PC-9 (cell line): ENCODE results near the gene ADAM8. TPM values are rescaled to one million over a fixed set of nuclear protein-coding genes. Genes with fewer than 3 reads are reported as not detected.

Experiments used
- BruUV-seq: library from RNA; stranded (reverse); fragments of 400-500 nt; replicated peaks from 2 replicates; lab custom pipeline; 2021; lab: Mats Ljungman, UMichigan
- CTCF ChIA-PET: fragments of 300-600 bp; sonication (Branson Sonifier 250); formaldehyde crosslinking; loops from one replicate; lab custom pipeline; 2022; ENCODE audit warnings: antibody characterized with exemption; lab: Charles Lee
- POLR2A ChIA-PET: fragments of 300-600 bp; sonication (Branson Sonifier 250); formaldehyde crosslinking; loops from one replicate; lab custom pipeline; 2022; ENCODE audit warnings: antibody characterized with exemption; ENCODE audit not compliant: unreplicated experiment; lab: Charles Lee
- DNase-seq, 2 experiments: peaks; one replicate each; pipeline versions ENCODE4 v3.0.0 to v3.0.0-alpha.2; 2015 to 2022; ENCODE audit warnings: mixed read lengths in 1 of 2
- H2AFZ ChIP-seq: fragments of 200-600 bp; sonication (generic); 2 replicates; pipeline ENCODE4 v1.8.1; 2017; ENCODE audit warnings: antibody characterized with exemption
- H3F3A ChIP-seq: fragments of 200-600 bp; sonication (generic); 2 replicates; pipeline ENCODE4 v1.8.1; 2017; ENCODE audit warnings: antibody characterized with exemption, mild to moderate bottlenecking, low read depth; ENCODE audit not compliant: insufficient read depth
- H3K27ac ChIP-seq: fragments of 200-600 bp; sonication (generic); 2 replicates; pipeline ENCODE4 v1.6.1; 2016; ENCODE audit warnings: mixed run types
- H3K27me3 ChIP-seq: fragments of 200-600 bp; sonication (generic); 2 replicates; pipeline ENCODE4 v1.6.1; 2016; ENCODE audit warnings: low read depth, mixed run types; ENCODE audit not compliant: insufficient read depth
- H3K36me3 ChIP-seq: fragments of 200-600 bp; sonication (generic); 2 replicates; pipeline ENCODE4 v1.6.1; 2016; ENCODE audit warnings: low read depth, mixed run types
- H3K4me1 ChIP-seq: fragments of 200-600 bp; sonication (generic); replicated peaks from 2 replicates; pipeline ENCODE4 v1.6.1; 2016; ENCODE audit warnings: mixed run types; ENCODE audit not compliant: insufficient read depth
- H3K4me2 ChIP-seq: fragments of 200-600 bp; sonication (generic); 2 replicates; pipeline ENCODE4 v1.6.1; 2017; ENCODE audit warnings: mixed run types
- H3K4me3 ChIP-seq: fragments of 200-600 bp; sonication (generic); 2 replicates; pipeline ENCODE4 v1.6.1; 2016; ENCODE audit warnings: mixed run types
- H3K79me2 ChIP-seq: fragments of 200-600 bp; sonication (generic); 2 replicates; pipeline ENCODE4 v1.6.1; 2017; ENCODE audit warnings: low read depth, mixed run types
- H3K9me2 ChIP-seq: fragments of 200-600 bp; sonication (generic); 2 replicates; pipeline ENCODE4 v1.8.1; 2017; ENCODE audit warnings: mild to moderate bottlenecking; ENCODE audit not compliant: insufficient read depth
- H3K9me3 ChIP-seq: fragments of 200-600 bp; sonication (generic); 2 replicates; pipeline ENCODE4 v1.8.1; 2016; ENCODE audit warnings: low read depth; ENCODE audit not compliant: insufficient read depth
- H4K20me1 ChIP-seq: fragments of 200-600 bp; sonication (generic); 2 replicates; pipeline ENCODE4 v1.8.1; 2017; ENCODE audit not compliant: insufficient read depth
- CTCF ChIP-seq: fragments of 200-600 bp; sonication (generic); conservative IDR thresholded peaks from 2 replicates; pipeline ENCODE4 v1.6.1; 2017; ENCODE audit warnings: mixed run types, antibody characterized with exemption, mild to moderate bottlenecking, moderate library complexity
- EZH2 ChIP-seq: fragments of 200-600 bp; sonication (generic); IDR thresholded peaks from 2 replicates; pipeline ENCODE4 v1.8.0; 2017; ENCODE audit warnings: antibody characterized with exemption, low read depth
- intact Hi-C: fragments of 100-400 bp; cut with micrococcal nuclease; formaldehyde crosslinking; loops from one replicate; pipeline ENCODE4 v1.10.0; 2022; ENCODE audit not compliant: unreplicated experiment
- total RNA-seq: library from RNA; stranded (reverse); gene quantifications from 2 replicates; pipeline ENCODE4 v1.2.3, GENCODE V29; 2021

Gene ADAM8
- total RNA-seq, 1 experiment from 2014 or later: 18.3 TPM

- no peaks in the 10 kb centered on the region for H4K20me1 ChIP-seq
- no peaks in the 10 kb centered on the region for H3K27me3 ChIP-seq
- intact Hi-C loops: loop anchor here (1.0 kb wide), 1 partner anchor 19 kb away; no protein-coding TSS in a partner anchor
- ChIA-PET CTCF (no interaction called here), POLR2A (interaction anchor here (0.7 kb wide), 1 partner anchor 19 kb away, joined by 3 read pairs; no protein-coding TSS in a partner anchor)
- peak overlapping the region; percentile 89 for H3K4me2 ChIP-seq
- no TSS peak for BruUV-seq
- no peaks in the 10 kb centered on the region for H3K9me3 ChIP-seq
- H3F3A ChIP-seq: peaks cover 33% of the 10 kb centered on the region
- H3K27ac ChIP-seq: peak overlapping the region; percentile 89
- H2AFZ ChIP-seq: no peak overlapping the region
- 0 out of 2 replicates have a peak, but pooled peaks cover 5% of the 10 kb centered on the region for H3K79me2 ChIP-seq
- peak; percentile 28 to 64 for DNase-seq
- peak overlapping the region; percentile 12; the same call in 1 of the 2 replicates for H3K4me3 ChIP-seq
- no peak for TF ChIP-seq EZH2
- TF ChIP-seq CTCF: no peak
- peaks cover 49% of the 10 kb centered on the region for H3K4me1 ChIP-seq
- H3K9me2 ChIP-seq: no peaks in the 10 kb centered on the region
- no peaks in the 10 kb centered on the region for H3K36me3 ChIP-seq
Measured at GRCh38 chr10:133277993-133278576, 1.4 kb upstream of the ADAM8 start.

- H3K4me3 ChIP-seq: peak overlapping the region; percentile 58; the same call in 1 of the 2 replicates
- H3K4me1 ChIP-seq: peaks cover 49% of the 10 kb centered on the region
- H3F3A ChIP-seq: peaks cover 33% of the 10 kb centered on the region
- peak overlapping the region; percentile 89 for H3K27ac ChIP-seq
- no peaks in the 10 kb centered on the region for H3K36me3 ChIP-seq
- no peak for TF ChIP-seq EZH2
- TF ChIP-seq CTCF: no peak
- H3K79me2 ChIP-seq: 0 out of 2 replicates have a peak, but pooled peaks cover 5% of the 10 kb centered on the region
- peak overlapping the region; percentile 89 for H3K4me2 ChIP-seq
- intact Hi-C loops: no loop called here
- BruUV-seq: no TSS peak
- ChIA-PET POLR2A (no interaction called here), CTCF (no interaction called here)
- H3K27me3 ChIP-seq: no peaks in the 10 kb centered on the region
- H4K20me1 ChIP-seq: no peaks in the 10 kb centered on the region
- H2AFZ ChIP-seq: no peak overlapping the region
- DNase-seq: no peak
- no peaks in the 10 kb centered on the region for H3K9me2 ChIP-seq
- H3K9me3 ChIP-seq: no peaks in the 10 kb centered on the region
Measured at GRCh38 chr10:133277277-133277992, 767 bp upstream of the ADAM8 start.

GRCh38 chr10:133276100-133276434 lies 601 bp downstream of the ADAM8 start:
- POLR2A ChIA-PET: no interaction called here

More at GRCh38 chr10:133276100-133276434, 601 bp downstream of the ADAM8 start:
- no peaks in the 10 kb centered on the region for H3K36me3 ChIP-seq
- intact Hi-C loops: no loop called here
- H3K9me3 ChIP-seq: no peaks in the 10 kb centered on the region
- 0 out of 2 replicates have a peak, but pooled peaks cover 5% of the 10 kb centered on the region for H3K79me2 ChIP-seq
- H4K20me1 ChIP-seq: no peaks in the 10 kb centered on the region
- BruUV-seq: no TSS peak
- H3K4me3 ChIP-seq: peak overlapping the region; percentile 58
- H3F3A ChIP-seq: peaks cover 33% of the 10 kb centered on the region
- no peak for TF ChIP-seq CTCF
- peak overlapping the region; percentile 89 for H3K27ac ChIP-seq
- H3K27me3 ChIP-seq: no peaks in the 10 kb centered on the region
- CTCF ChIA-PET: no interaction called here
- DNase-seq: no peak
- no peaks in the 10 kb centered on the region for H3K9me2 ChIP-seq
- H3K4me1 ChIP-seq: peaks cover 45% of the 10 kb centered on the region
- peak overlapping the region; percentile 89 for H3K4me2 ChIP-seq
- no peak overlapping the region for H2AFZ ChIP-seq
